Measurements from ENCODE around the gene VAV3.
"Not testable (repeated sequence)": the region's sequence is repeated elsewhere in the genome, so short reads cannot be mapped to it uniquely, and the experiment has no call there.

Gene VAV3

GRCh38 chr1:107858323-107858722, 106.7 kb downstream of the VAV3 start:
- Histone ChIP-seq H3K4ac (ENCODE audit: low read depth in 1 of 2, low read length in 2 of 2) (no peak overlapping the region), H4K91ac (ENCODE audit: low read length) (no peak overlapping the region), H3K4me1 (ENCODE audit: control insufficient read depth, insufficient read depth, low read depth, low read length) (no peaks in the 10 kb centered on the region), H3K18ac (ENCODE audit: low read depth in 1 of 2, low read length in 2 of 2) (no peak overlapping the region), H3K79me1 (replicated peaks; ENCODE audit: low read length, poor library complexity, severe bottlenecking) (no peaks in the 10 kb centered on the region), H3K4me2 (ENCODE audit: low read length, poor library complexity, severe bottlenecking) (no peak overlapping the region), H3K9me3 (ENCODE audit: control insufficient read depth, low read length) (no peaks in the 10 kb centered on the region), H3K27ac (ENCODE audit: low read length, poor library complexity, severe bottlenecking) (no peak overlapping the region), H3K9ac (ENCODE audit: low read length) (no peak overlapping the region), H3K23ac (ENCODE audit: low read length in 2 of 2) (no peak overlapping the region), H3K36me3 (ENCODE audit: control insufficient read depth in 1 of 2, insufficient read depth in 2 of 2, low read depth in 1 of 2, low read length in 2 of 2) (no peaks in the 10 kb centered on the region), H3K27me3 (ENCODE audit: control insufficient read depth in 1 of 2, insufficient read depth in 1 of 2, low read length in 2 of 2) (no peaks in the 10 kb centered on the region), H2BK12ac (ENCODE audit: low read length in 2 of 2) (no peak overlapping the region), H4K8ac (ENCODE audit: low read length) (no peak overlapping the region), H3K14ac (ENCODE audit: low read length in 2 of 2) (no peak overlapping the region), H2BK120ac (ENCODE audit: low read depth, low read length) (no peak overlapping the region), H3K4me3 (ENCODE audit: insufficient read depth in 1 of 2, low read depth in 1 of 2, low read length in 2 of 2) (no peak overlapping the region), H2AK5ac (ENCODE audit: low read length, severe bottlenecking) (no peak overlapping the region), H2BK5ac (ENCODE audit: low read depth, low read length, poor library complexity, severe bottlenecking) (no peak overlapping the region), H2AFZ (ENCODE audit: low read depth, low read length) (no peak overlapping the region), H2BK15ac (ENCODE audit: low read depth, poor library complexity, severe bottlenecking) (no peak overlapping the region)
- no peak for DNase-seq
- WGBS, result 97% methylated on average over 3 of the region's 5 CpGs

GRCh38 chr1:107851418-107851817, 113.6 kb downstream of the VAV3 start:
- Histone ChIP-seq H2AK5ac (ENCODE audit: low read length, severe bottlenecking) (no peak overlapping the region), H3K4ac (ENCODE audit: low read depth in 1 of 2, low read length in 2 of 2) (no peak overlapping the region), H3K9ac (ENCODE audit: low read length) (no peak overlapping the region), H3K4me2 (ENCODE audit: low read length, poor library complexity, severe bottlenecking) (no peak overlapping the region), H3K27me3 (ENCODE audit: control insufficient read depth in 1 of 2, insufficient read depth in 1 of 2, low read length in 2 of 2) (no peaks in the 10 kb centered on the region), H3K23ac (ENCODE audit: low read length in 2 of 2) (no peak overlapping the region), H3K9me3 (ENCODE audit: control insufficient read depth, low read length) (no peaks in the 10 kb centered on the region), H3K14ac (ENCODE audit: low read length in 2 of 2) (no peak overlapping the region), H2BK12ac (ENCODE audit: low read length in 2 of 2) (no peak overlapping the region), H3K4me3 (ENCODE audit: insufficient read depth in 1 of 2, low read depth in 1 of 2, low read length in 2 of 2) (no peak overlapping the region), H3K36me3 (ENCODE audit: control insufficient read depth in 1 of 2, insufficient read depth in 2 of 2, low read depth in 1 of 2, low read length in 2 of 2) (no peaks in the 10 kb centered on the region), H2BK15ac (ENCODE audit: low read depth, poor library complexity, severe bottlenecking) (no peak overlapping the region), H2AFZ (ENCODE audit: low read depth, low read length) (no peak overlapping the region), H4K91ac (ENCODE audit: low read length) (no peak overlapping the region), H3K18ac (ENCODE audit: low read depth in 1 of 2, low read length in 2 of 2) (no peak overlapping the region), H3K4me1 (ENCODE audit: control insufficient read depth, insufficient read depth, low read depth, low read length) (no peaks in the 10 kb centered on the region), H2BK5ac (ENCODE audit: low read depth, low read length, poor library complexity, severe bottlenecking) (no peak overlapping the region), H2BK120ac (ENCODE audit: low read depth, low read length) (no peak overlapping the region), H3K27ac (ENCODE audit: low read length, poor library complexity, severe bottlenecking) (no peak overlapping the region), H4K8ac (ENCODE audit: low read length) (no peak overlapping the region), H3K79me1 (replicated peaks; ENCODE audit: low read length, poor library complexity, severe bottlenecking) (no peaks in the 10 kb centered on the region)
- DNase-seq, result no peak

- DNase-seq; H3K4me1 ChIP-seq (ENCODE audit: control insufficient read depth, insufficient read depth, low read depth, low read length); H3K23ac ChIP-seq (ENCODE audit: low read length in 2 of 2); H3K36me3 ChIP-seq (ENCODE audit: control insufficient read depth in 1 of 2, insufficient read depth in 2 of 2, low read depth in 1 of 2, low read length in 2 of 2); H3K27me3 ChIP-seq (ENCODE audit: control insufficient read depth in 1 of 2, insufficient read depth in 1 of 2, low read length in 2 of 2); H3K27ac ChIP-seq (ENCODE audit: low read length, poor library complexity, severe bottlenecking); H2AFZ ChIP-seq (ENCODE audit: low read depth, low read length); H3K9ac ChIP-seq (ENCODE audit: low read length); H3K4me2 ChIP-seq (ENCODE audit: low read length, poor library complexity, severe bottlenecking); H3K4ac ChIP-seq (ENCODE audit: low read depth in 1 of 2, low read length in 2 of 2); H3K79me1 ChIP-seq (replicated peaks; ENCODE audit: low read length, poor library complexity, severe bottlenecking); H3K9me3 ChIP-seq (ENCODE audit: control insufficient read depth, low read length); H3K14ac ChIP-seq (ENCODE audit: low read length in 2 of 2); H2BK120ac ChIP-seq (ENCODE audit: low read depth, low read length); H3K18ac ChIP-seq (ENCODE audit: low read depth in 1 of 2, low read length in 2 of 2); H2BK12ac ChIP-seq (ENCODE audit: low read length in 2 of 2); H3K4me3 ChIP-seq (ENCODE audit: insufficient read depth in 1 of 2, low read depth in 1 of 2, low read length in 2 of 2); H2BK15ac ChIP-seq (ENCODE audit: low read depth, poor library complexity, severe bottlenecking); H2BK5ac ChIP-seq (ENCODE audit: low read depth, low read length, poor library complexity, severe bottlenecking); H4K91ac ChIP-seq (ENCODE audit: low read length); H2AK5ac ChIP-seq (ENCODE audit: low read length, severe bottlenecking): not testable (repeated sequence)
- peak overlapping the region; percentile 69 for H4K8ac ChIP-seq (ENCODE audit: low read length)
- WGBS, result 68% methylated on average over 6 of the region's 7 CpGs
Measured at GRCh38 chr1:107844541-107845194, 120.3 kb downstream of the VAV3 start.

GRCh38 chr1:107843989-107844388, 121.0 kb downstream of the VAV3 start:
- Histone ChIP-seq H3K27ac (ENCODE audit: low read length, poor library complexity, severe bottlenecking) (no peak overlapping the region), H3K4ac (ENCODE audit: low read depth in 1 of 2, low read length in 2 of 2) (no peak overlapping the region), H3K4me3 (ENCODE audit: insufficient read depth in 1 of 2, low read depth in 1 of 2, low read length in 2 of 2) (no peak overlapping the region), H3K4me2 (ENCODE audit: low read length, poor library complexity, severe bottlenecking) (no peak overlapping the region), H2BK120ac (ENCODE audit: low read depth, low read length) (no peak overlapping the region), H2BK15ac (ENCODE audit: low read depth, poor library complexity, severe bottlenecking) (peak overlapping the region; percentile 48), H2AK5ac (ENCODE audit: low read length, severe bottlenecking) (no peak overlapping the region), H2BK5ac (ENCODE audit: low read depth, low read length, poor library complexity, severe bottlenecking) (no peak overlapping the region), H3K18ac (ENCODE audit: low read depth in 1 of 2, low read length in 2 of 2) (peak overlapping the region in 1 of 2 experiments; percentile 34), H3K14ac (ENCODE audit: low read length in 2 of 2) (no peak overlapping the region), H3K36me3 (ENCODE audit: control insufficient read depth in 1 of 2, insufficient read depth in 2 of 2, low read depth in 1 of 2, low read length in 2 of 2) (no peaks in the 10 kb centered on the region), H4K91ac (ENCODE audit: low read length) (no peak overlapping the region), H2AFZ (ENCODE audit: low read depth, low read length) (no peak overlapping the region), H3K79me1 (replicated peaks; ENCODE audit: low read length, poor library complexity, severe bottlenecking) (no peaks in the 10 kb centered on the region), H4K8ac (ENCODE audit: low read length) (no peak overlapping the region), H3K23ac (ENCODE audit: low read length in 2 of 2) (no peak overlapping the region), H3K27me3 (ENCODE audit: control insufficient read depth in 1 of 2, insufficient read depth in 1 of 2, low read length in 2 of 2) (no peaks in the 10 kb centered on the region), H2BK12ac (ENCODE audit: low read length in 2 of 2) (no peak overlapping the region), H3K4me1 (ENCODE audit: control insufficient read depth, insufficient read depth, low read depth, low read length) (no peaks in the 10 kb centered on the region), H3K9me3 (ENCODE audit: control insufficient read depth, low read length) (no peaks in the 10 kb centered on the region), H3K9ac (ENCODE audit: low read length) (no peak overlapping the region)
- 95% methylated on average over 6 of the region's 6 CpGs for WGBS
- no peak for DNase-seq

Measured in mesenchymal stem cell (in vitro differentiated cells and primary cell).